Stomach smooth muscle (tissue), 2 donors: Measurements from ENCODE around the gene TBCC.
"Not testable (repeated sequence)": the region's sequence is repeated elsewhere in the genome, so short reads cannot be mapped to it uniquely, and the experiment has no call there.

Source experiments
- H3K27ac ChIP-seq: one replicate; pipeline ENCODE4 v1.7.0; 2013; ENCODE audit warnings: mild to moderate bottlenecking, low read length, inconsistent platforms
- H3K27me3 ChIP-seq, 2 donors: one replicate each; pipeline ENCODE4 v1.7.0; 2013; ENCODE audit warnings: low read length in 2 of 2; ENCODE audit not compliant: insufficient read depth in 2 of 2, control insufficient read depth in 1 of 2
- H3K36me3 ChIP-seq, 2 donors: one replicate each; pipeline ENCODE4 v1.7.0; 2013; ENCODE audit warnings: low read length in 2 of 2; ENCODE audit not compliant: control insufficient read depth in 2 of 2, insufficient read depth in 2 of 2
- H3K4me1 ChIP-seq: one replicate; pipeline ENCODE4 v1.7.0; 2013; ENCODE audit warnings: low read length; ENCODE audit not compliant: control insufficient read depth, insufficient read depth
- H3K4me3 ChIP-seq, 2 donors: one replicate each; pipeline ENCODE4 v1.7.0; 2013; ENCODE audit warnings: low read length in 2 of 2
- H3K9ac ChIP-seq, 2 donors: one replicate each; pipeline ENCODE4 v1.7.0; 2013; ENCODE audit warnings: low read length in 2 of 2, mild to moderate bottlenecking in 1 of 2
- H3K9me3 ChIP-seq, 2 donors: one replicate each; pipeline ENCODE4 v1.7.0; 2013; ENCODE audit warnings: low read length in 2 of 2; ENCODE audit not compliant: control insufficient read depth in 2 of 2
- donor health status: healthy.
- donor health status: Pancreatic carcinoma.

TBCC gene

GRCh38 chr6:42783177-42783875, 37.4 kb upstream of the TBCC start:
- Histone ChIP-seq H3K4me1 (peaks cover 18% of the 10 kb centered on the region), H3K9ac (peak overlapping the region; percentile 92 to 100), H3K36me3 (no peaks in the 10 kb centered on the region), H3K27me3 (no peaks in the 10 kb centered on the region), H3K4me3 (peak overlapping the region; percentile 83 to 94), H3K9me3 (no peaks in the 10 kb centered on the region), H3K27ac (peak overlapping the region; percentile 100)

DNA sequence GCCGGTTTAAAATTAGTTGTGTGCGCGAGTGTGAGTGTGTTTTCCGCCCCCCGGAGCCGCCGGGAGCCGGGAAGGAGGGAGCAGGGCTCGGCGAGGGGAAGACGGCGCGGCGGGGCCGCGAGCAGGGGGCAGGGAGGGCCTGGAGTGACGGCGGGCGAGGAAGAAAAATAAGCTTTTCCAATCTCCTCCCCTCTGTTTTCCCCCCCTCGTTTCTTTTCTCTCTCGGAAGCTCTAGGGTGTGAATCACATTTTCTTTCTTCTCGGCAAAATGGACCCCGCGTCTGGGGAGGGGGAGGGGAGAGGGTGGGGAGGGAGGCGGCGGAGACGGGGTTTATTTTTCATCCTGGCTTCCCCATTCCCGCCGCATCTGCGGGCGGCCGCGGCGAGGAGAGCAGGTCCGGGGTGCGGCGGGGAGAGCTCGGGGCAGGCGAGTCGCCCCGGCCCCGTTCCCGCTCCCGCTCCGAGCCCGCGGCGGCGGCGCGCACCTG, 36.8 kb upstream of the TBCC start:
- H3K9ac ChIP-seq: peak overlapping the region; percentile 92 to 100
- H3K36me3 ChIP-seq: no peaks in the 10 kb centered on the region
- peak overlapping the region; percentile 83 to 94 for H3K4me3 ChIP-seq
- peaks cover 16% of the 10 kb centered on the region for H3K4me1 ChIP-seq
- H3K27ac ChIP-seq: peak overlapping the region; percentile 100
- no peaks in the 10 kb centered on the region for H3K27me3 ChIP-seq
- H3K9me3 ChIP-seq: no peaks in the 10 kb centered on the region

DNA sequence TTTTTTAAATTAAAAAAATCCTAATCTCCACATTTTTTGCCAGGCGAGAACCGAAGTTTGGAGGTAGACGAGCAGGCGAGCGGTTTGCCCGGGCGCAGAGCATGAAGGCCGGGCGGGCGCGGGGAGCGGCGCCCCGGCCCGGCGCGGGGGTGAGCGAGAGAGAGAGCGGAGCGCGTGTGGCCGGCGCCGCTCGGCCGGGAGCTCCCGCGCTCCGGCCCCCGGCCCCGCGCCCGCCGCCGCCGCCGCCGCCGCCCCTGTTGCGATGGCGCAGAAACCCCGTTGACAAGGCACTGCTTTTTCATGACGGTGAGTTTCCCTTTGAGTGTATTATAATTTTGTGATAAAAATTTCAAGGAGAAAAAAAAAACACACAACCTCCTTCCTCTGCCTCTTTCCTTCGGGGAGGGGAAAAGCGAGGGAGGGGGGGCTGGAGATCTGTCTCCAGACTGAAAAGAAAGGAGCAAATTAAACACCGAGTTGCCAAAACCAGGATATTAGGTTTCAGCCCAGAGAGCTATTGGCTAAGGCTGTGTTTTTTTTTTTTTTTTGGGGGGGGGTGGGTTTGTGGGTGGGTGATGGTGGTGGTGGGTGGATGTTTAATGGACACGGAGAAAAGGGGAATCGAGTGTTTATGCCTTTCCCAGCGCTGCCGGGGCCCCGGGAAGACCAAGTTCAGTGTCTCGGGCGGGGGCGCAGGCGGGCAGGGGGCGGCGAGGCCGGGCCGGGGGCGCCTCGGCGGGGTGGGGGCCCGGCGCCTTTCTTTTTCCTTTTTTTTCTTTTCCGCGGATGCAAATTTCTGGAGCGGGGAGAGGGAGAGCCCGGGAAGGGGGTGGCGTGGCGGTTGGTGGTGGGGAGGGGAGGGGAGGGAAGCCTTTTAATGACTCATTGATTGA, 36.1 kb upstream of the TBCC start, which contains the start of gene BICRAL:
TSS of gene BICRAL (plus strand) at position 257 of the 893 bp plus-strand sequence. CDS start 39,971 bp downstream, outside the sequence.
- H3K4me1 ChIP-seq: peaks cover 15% of the 10 kb centered on the region
- no peaks in the 10 kb centered on the region for H3K9me3 ChIP-seq
- peak within 1 kb of the TSS; percentile 100 for H3K27ac ChIP-seq
- peak within 1 kb of the TSS; percentile 83 to 94 for H3K4me3 ChIP-seq
- H3K9ac ChIP-seq: peak within 1 kb of the TSS; percentile 92 to 100
- H3K36me3 ChIP-seq: no peaks in the 10 kb centered on the region
- no peaks in the 10 kb centered on the region for H3K27me3 ChIP-seq

- Histone ChIP-seq H3K4me1 (peaks cover 10% of the 10 kb centered on the region), H3K9ac (peak overlapping the region in 1 of 2 donors; percentile 6), H3K27me3 (no peaks in the 10 kb centered on the region), H3K4me3 (peak overlapping the region in 1 of 2 donors; percentile 94), H3K36me3 (no peaks in the 10 kb centered on the region), H3K9me3 (no peaks in the 10 kb centered on the region), H3K27ac (no peak overlapping the region)
These were observed 35.6 kb upstream of the TBCC start for GRCh38 chr6:42781546-42781795.

- Histone ChIP-seq H3K9me3 (no peaks in the 10 kb centered on the region), H3K36me3 (no peaks in the 10 kb centered on the region), H3K27ac (no peak overlapping the region), H3K9ac (no peak overlapping the region), H3K4me1 (no peaks in the 10 kb centered on the region), H3K27me3 (no peaks in the 10 kb centered on the region), H3K4me3 (no peak overlapping the region)
These were observed 33.6 kb upstream of the TBCC start for GRCh38 chr6:42779521-42779920.

DNA sequence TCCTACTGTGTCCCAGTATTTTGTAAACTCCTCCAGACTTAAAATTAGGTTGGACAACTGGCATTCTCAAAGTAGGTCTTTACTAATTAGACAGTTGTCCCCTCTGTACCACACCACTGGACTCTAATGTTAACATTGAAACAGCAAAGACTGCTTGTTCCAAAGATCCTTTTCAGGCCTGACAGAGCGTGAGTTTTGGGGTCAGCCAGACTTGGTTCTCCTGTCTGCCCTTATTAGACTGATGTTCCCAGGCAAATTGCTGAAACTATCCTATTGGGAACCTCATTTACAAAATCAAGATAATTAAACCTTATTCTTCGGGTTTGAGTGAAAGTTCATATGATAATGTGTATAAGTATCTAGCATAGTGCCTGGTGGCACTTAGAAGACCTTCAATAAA, 32.2 kb upstream of the TBCC start:
- Histone ChIP-seq H3K4me1 (no peaks in the 10 kb centered on the region), H3K27ac (no peak overlapping the region), H3K4me3 (no peak overlapping the region), H3K36me3 (no peaks in the 10 kb centered on the region), H3K9me3 (no peaks in the 10 kb centered on the region), H3K27me3 (no peaks in the 10 kb centered on the region), H3K9ac (no peak overlapping the region)

- Histone ChIP-seq H3K27me3 (no peaks in the 10 kb centered on the region), H3K4me1 (no peaks in the 10 kb centered on the region), H3K36me3 (no peaks in the 10 kb centered on the region), H3K9ac (no peak overlapping the region), H3K27ac (no peak overlapping the region), H3K4me3 (no peak overlapping the region), H3K9me3 (no peaks in the 10 kb centered on the region)
These were observed 31.4 kb upstream of the TBCC start for GRCh38 chr6:42777126-42777822.

DNA sequence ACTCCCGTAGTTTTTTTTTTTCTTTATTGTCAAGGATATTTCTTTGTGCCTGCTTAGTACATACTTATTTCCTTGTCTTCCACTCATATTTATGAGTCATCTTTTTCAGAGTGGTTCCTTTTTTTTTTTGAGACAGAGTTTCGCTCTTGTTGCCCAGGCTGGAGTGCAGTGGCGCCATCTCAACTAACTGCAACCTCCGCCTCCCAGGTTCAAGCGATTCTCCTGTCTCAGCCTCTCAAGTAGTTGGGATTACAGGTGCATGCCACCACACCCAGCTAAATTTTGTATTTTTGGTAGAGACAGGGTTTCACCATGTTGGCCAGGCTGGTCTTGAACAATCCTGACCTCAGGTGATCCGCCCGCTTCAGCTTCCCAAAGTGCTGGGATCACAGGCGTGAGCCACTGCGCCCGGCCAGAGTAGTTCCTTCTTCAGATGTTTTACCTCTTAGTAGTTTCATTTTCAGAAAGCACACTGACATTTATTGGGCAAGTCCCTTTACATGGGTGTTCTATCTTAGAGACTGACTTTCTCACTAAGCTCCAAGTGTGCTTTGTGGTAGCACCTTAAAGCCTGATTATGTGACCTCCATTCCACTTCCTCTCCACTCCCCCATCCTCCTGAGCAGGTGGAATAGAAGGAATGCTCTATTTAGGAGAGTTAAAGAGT, 29.1 kb upstream of the TBCC start:
- not testable (repeated sequence) for H3K36me3 ChIP-seq, H3K4me3 ChIP-seq, H3K9ac ChIP-seq, H3K9me3 ChIP-seq, H3K27ac ChIP-seq, H3K27me3 ChIP-seq, H3K4me1 ChIP-seq

DNA sequence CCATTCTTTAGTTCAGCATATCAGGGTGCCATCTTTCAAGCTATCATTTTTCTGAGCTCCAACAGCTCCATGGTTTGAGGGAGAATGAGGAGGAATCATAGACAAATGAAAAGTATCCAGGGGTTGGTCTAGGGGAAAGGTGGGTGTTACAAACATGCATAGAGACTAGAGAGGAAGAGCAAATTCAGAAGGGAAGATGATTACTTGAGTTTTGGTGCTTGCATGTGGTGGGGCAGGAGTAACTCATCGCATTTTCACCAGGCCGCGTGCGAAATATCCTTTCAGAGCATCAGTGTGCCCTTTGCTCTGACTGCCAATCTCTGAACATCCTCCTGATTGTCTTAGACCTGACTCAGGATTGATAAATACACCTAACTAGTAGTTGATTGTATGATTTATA, 28.3 kb upstream of the TBCC start:
- Histone ChIP-seq H3K9me3 (no peaks in the 10 kb centered on the region), H3K27ac (no peak overlapping the region), H3K4me3 (no peak overlapping the region), H3K27me3 (no peaks in the 10 kb centered on the region), H3K9ac (no peak overlapping the region), H3K4me1 (no peaks in the 10 kb centered on the region), H3K36me3 (no peaks in the 10 kb centered on the region)

- Histone ChIP-seq H3K27me3 (no peaks in the 10 kb centered on the region), H3K9me3 (no peaks in the 10 kb centered on the region), H3K4me1 (no peaks in the 10 kb centered on the region), H3K9ac (no peak overlapping the region), H3K4me3 (no peak overlapping the region), H3K36me3 (no peaks in the 10 kb centered on the region), H3K27ac (no peak overlapping the region)
These were observed 25.8 kb upstream of the TBCC start for GRCh38 chr6:42771741-42772100.
